ENCODE measurements around the gene ZNF182. TPM values are rescaled to one million over a fixed set of nuclear protein-coding genes. Genes with fewer than 3 reads are reported as not detected.
A peak's percentile ranks its signal among the peaks of the same experiment; 100 is the strongest.
"Not testable (repeated sequence)": the region's sequence is repeated elsewhere in the genome, so short reads cannot be mapped to it uniquely, and the experiment has no call there.

Gene ZNF182
- 2.3 and 4.1 TPM in 2 replicates for total RNA-seq
- 3.1 and 6.3 TPM in 2 replicates for polyA plus RNA-seq

DNA sequence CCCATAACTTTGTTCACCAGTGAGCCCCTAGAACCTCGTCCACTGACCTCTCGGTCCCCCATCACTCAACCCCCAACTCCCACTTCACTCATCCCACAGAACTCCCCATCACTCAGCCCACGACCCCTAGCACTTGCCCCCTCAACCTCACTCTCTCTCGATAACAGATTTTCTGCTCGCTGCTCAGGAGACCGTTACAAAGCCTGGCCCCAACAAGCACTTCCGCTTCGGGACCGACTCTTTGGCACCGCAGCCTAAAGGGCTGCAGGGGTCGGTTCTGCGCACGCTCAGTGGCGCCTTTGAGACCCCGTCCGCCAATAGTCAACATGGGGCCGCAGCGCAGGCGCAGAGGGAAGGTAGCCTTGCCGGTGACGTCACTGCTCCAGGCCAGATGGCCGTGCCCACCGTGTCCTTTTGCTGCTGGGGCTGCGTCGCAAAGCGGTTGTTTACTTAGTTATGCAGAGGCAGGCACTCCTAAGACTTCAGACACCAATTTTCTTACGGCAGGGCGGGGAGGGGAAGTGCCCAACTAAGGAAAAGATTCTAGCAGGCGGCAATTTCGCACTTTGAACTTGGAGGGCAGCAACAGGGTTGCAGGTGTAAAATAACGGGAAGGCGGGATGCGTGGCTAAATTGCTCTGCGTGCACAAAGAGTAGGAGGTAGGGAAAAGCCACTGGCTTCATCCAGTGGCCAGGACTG is at the start of gene ZNF182:
TSS of gene ZNF182 (minus strand) at position 232 of the 700 bp plus-strand sequence. CDS start 1,380 bp downstream, outside the sequence.
- Histone ChIP-seq H3K4me3 (peak within 1 kb of the TSS; percentile 68), H3K36me3 (no peaks in the 10 kb centered on the region), H3K4me1 (ENCODE audit: low read depth) (no peaks in the 10 kb centered on the region), H3K27ac (peak within 1 kb of the TSS; percentile 86), H3K27me3 (no peaks in the 10 kb centered on the region), H3K9me3 (ENCODE audit: low read depth) (no peaks in the 10 kb centered on the region)
- DNase-seq (ENCODE audit: low read depth in 1 of 2, low spot score in 1 of 2) = peak; percentile 91 to 94
- TF ChIP-seq, protein P1, sequence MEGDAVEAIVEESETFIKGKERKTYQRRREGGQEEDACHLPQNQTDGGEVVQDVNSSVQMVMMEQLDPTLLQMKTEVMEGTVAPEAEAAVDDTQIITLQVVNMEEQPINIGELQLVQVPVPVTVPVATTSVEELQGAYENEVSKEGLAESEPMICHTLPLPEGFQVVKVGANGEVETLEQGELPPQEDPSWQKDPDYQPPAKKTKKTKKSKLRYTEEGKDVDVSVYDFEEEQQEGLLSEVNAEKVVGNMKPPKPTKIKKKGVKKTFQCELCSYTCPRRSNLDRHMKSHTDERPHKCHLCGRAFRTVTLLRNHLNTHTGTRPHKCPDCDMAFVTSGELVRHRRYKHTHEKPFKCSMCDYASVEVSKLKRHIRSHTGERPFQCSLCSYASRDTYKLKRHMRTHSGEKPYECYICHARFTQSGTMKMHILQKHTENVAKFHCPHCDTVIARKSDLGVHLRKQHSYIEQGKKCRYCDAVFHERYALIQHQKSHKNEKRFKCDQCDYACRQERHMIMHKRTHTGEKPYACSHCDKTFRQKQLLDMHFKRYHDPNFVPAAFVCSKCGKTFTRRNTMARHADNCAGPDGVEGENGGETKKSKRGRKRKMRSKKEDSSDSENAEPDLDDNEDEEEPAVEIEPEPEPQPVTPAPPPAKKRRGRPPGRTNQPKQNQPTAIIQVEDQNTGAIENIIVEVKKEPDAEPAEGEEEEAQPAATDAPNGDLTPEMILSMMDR (IDR thresholded peaks at IDR 0.05; ENCODE audit: low read depth, low read length) = no peak

DNA sequence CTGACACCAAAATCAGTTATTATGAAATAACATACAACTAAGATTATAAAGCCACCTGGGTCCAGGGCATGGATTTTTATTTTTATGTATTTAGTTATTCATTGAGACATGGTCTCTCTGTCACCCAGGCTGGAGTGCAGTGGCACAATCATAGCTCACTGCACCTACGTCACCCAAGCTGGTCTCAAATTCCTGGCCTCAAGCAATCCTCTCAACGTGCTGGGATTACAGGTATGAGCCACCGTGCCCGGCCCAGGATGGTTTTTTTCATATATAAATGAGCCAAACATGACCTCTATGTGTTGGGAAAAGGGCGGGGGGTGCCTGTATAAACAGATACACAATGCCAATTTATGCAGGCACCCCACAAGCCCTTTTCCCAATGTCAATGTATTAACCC is 43.1 kb upstream of the ZNF182 start:
- TF ChIP-seq, protein P1 (IDR thresholded peaks at IDR 0.05; ENCODE audit: low read depth, low read length) = no peak
- Histone ChIP-seq H3K27ac (no peak overlapping the region), H3K4me3 (no peak overlapping the region), H3K4me1 (ENCODE audit: low read depth) (peaks cover 5% of the 10 kb centered on the region), H3K36me3 (no peaks in the 10 kb centered on the region), H3K27me3 (no peaks in the 10 kb centered on the region), H3K9me3 (ENCODE audit: low read depth) (no peaks in the 10 kb centered on the region)
- DNase-seq (ENCODE audit: low read depth in 1 of 2, low spot score in 1 of 2) = no peak

DNA sequence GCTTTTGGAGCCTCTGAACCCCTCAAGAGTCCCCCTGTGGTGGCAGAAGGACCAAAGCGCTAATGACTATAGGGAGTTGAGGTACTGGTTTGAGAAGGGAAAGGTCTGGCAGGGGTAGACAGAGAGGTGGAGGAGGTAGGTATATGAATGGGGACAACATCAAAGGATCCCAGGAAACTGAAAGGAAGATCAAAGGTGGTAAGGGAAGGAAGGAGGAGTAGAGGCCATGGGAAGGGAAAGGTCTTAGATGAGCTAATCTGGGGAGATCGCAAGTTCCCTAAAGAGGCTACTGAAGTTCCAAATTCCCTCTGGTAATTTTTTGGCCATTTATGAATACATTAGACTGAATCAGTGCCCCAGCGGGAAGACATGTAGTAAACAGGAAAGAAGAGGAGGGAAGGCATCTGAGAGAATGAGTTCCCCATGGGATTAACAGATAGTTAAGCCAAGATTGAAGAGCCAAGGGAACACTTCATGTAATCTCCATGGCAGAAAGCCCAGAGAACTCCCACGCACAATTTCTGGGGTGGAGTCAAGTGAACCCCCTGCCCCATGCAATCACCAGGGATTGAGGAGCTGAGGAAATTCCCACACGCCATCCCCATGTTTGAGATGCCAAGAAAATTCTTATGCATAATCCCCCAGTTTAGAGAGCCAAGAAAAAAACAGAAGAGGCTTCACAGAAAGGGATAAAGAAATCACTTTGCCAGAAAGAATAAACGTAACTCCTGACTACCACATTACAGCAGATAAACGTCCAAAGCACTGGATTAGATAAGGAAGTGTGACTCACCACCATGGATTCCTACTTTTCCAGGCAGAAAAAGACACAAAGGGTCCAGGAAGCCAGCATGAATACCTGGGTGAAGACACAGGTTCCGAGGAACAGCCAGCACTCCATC is 41.9 kb upstream of the ZNF182 start:
- Histone ChIP-seq H3K36me3 (no peaks in the 10 kb centered on the region), H3K9me3 (ENCODE audit: low read depth) (no peaks in the 10 kb centered on the region), H3K27me3 (no peaks in the 10 kb centered on the region), H3K4me1 (ENCODE audit: low read depth) (peaks cover 5% of the 10 kb centered on the region), H3K4me3 (no peak overlapping the region), H3K27ac (no peak overlapping the region)
- TF ChIP-seq, protein P1 (IDR thresholded peaks at IDR 0.05; ENCODE audit: low read depth, low read length) = no peak
- DNase-seq (ENCODE audit: low read depth in 1 of 2, low spot score in 1 of 2) = peak in 1 of 2 donors; percentile 92

DNA sequence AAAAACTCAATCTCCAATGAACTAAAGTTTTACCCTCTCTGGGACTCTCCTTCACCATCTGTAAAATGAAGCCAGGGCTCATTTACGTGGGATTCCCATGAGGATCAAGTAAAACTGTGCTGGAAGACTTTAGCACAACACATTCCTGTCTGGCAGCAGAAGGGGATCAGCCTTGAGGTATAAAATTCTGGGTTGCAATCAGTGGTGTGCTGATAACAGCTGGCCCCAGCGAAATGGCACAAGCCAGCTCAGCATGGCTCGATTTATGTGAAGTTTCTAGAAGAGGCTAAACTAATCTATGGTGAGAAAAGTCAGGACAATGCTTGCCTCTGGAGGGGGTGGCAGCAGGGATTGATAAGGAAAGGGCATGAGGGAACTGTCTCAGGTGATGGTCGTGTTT is 39.3 kb upstream of the ZNF182 start:
- TF ChIP-seq, protein P1 (IDR thresholded peaks at IDR 0.05; ENCODE audit: low read depth, low read length) = no peak
- peak in 1 of 2 donors; percentile 19 for DNase-seq (ENCODE audit: low read depth in 1 of 2, low spot score in 1 of 2)
- H3K27me3 ChIP-seq = no peaks in the 10 kb centered on the region

DNA sequence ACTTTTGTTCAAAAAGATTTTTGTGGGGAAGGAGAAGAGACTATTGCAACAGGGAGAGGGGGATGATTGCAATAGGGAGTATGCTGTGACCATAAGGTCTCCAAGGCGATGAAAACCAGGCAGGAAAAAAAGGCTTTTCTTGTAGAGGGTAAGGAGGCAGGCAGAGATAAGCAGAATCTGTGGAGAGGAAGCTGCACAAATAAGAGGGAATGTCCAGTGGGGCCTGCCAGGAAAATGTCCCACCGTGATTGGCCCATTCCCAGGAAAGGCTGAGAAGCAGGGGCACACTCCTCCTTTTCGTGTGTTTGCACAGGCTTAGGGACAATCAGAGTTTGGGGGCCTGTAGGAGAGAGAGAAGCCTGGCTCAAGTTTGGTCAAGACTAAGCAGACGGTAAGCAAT is 32.1 kb upstream of the ZNF182 start:
- no peak overlapping the region for H3K4me3 ChIP-seq
- TF ChIP-seq, protein P1 (IDR thresholded peaks at IDR 0.05; ENCODE audit: low read depth, low read length) = no peak
- peak overlapping the region; percentile 52 for H3K27ac ChIP-seq
- no peaks in the 10 kb centered on the region for H3K9me3 ChIP-seq (ENCODE audit: low read depth)
- no peaks in the 10 kb centered on the region for H3K36me3 ChIP-seq
- H3K27me3 ChIP-seq = no peaks in the 10 kb centered on the region
- peak; percentile 4 to 78 for DNase-seq (ENCODE audit: low read depth in 1 of 2, low spot score in 1 of 2)
- H3K4me1 ChIP-seq (ENCODE audit: low read depth) = no peaks in the 10 kb centered on the region

More for the DNA sequence above, 39.3 kb upstream of the ZNF182 start:
- no peak overlapping the region for H3K4me3 ChIP-seq
- H3K4me1 ChIP-seq (ENCODE audit: low read depth) = no peaks in the 10 kb centered on the region
- no peak overlapping the region for H3K27ac ChIP-seq
- no peaks in the 10 kb centered on the region for H3K9me3 ChIP-seq (ENCODE audit: low read depth)
- no peaks in the 10 kb centered on the region for H3K36me3 ChIP-seq

DNA sequence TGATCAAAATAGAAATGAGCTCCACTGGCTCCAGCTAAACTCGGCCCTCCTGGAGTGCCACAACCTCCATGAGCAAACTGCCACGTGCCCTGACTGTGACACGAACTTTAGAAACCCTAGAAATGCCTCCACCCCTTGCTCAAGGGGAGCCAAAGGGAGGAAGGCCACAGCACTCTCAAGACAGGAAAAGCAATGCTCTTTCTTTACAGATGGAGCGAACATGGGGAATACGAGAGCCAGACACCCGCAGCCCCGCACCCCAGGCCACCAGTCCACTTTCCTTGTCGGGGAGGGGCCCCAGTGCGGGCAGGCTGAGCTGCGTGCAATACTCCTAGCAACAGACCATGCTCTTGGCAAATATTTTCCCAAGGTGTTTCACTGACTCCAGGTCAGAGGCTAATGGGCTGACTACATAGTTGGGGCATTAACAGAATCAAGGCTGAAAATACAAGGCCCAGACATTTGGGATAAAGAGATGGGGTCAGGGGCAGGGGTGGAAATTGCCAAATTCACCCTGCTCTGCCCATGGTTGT is 26.9 kb upstream of the ZNF182 start:
- not testable (repeated sequence) for H3K4me1 ChIP-seq (ENCODE audit: low read depth); H3K4me3 ChIP-seq; H3K27me3 ChIP-seq; H3K36me3 ChIP-seq; DNase-seq (ENCODE audit: low read depth in 1 of 2, low spot score in 1 of 2); H3K27ac ChIP-seq; H3K9me3 ChIP-seq (ENCODE audit: low read depth)
